OCI-LY1 (cell line): ENCODE measurements around the gene BHLHE40.

Source experiments
- EZH2 ChIP-seq: fragments of 200-600 bp; sonication (generic), shearing (Covaris generic); IDR thresholded peaks from 2 replicates; pipeline ENCODE4 v1.8.0; 2017; ENCODE audit warnings: borderline replicate concordance, mixed run types, mild to moderate bottlenecking, antibody characterized with exemption, low read length, moderate library complexity, mixed read lengths
- TF ChIP-seq, protein P1 (sequence below): fragments of 200-600 bp; sonication (generic), shearing (Covaris generic); IDR thresholded peaks from 2 replicates; pipeline ENCODE4 v1.5.1; 2017; ENCODE audit warnings: mild to moderate bottlenecking, antibody characterized with exemption, low read length, moderate library complexity, mixed read lengths

DNA sequence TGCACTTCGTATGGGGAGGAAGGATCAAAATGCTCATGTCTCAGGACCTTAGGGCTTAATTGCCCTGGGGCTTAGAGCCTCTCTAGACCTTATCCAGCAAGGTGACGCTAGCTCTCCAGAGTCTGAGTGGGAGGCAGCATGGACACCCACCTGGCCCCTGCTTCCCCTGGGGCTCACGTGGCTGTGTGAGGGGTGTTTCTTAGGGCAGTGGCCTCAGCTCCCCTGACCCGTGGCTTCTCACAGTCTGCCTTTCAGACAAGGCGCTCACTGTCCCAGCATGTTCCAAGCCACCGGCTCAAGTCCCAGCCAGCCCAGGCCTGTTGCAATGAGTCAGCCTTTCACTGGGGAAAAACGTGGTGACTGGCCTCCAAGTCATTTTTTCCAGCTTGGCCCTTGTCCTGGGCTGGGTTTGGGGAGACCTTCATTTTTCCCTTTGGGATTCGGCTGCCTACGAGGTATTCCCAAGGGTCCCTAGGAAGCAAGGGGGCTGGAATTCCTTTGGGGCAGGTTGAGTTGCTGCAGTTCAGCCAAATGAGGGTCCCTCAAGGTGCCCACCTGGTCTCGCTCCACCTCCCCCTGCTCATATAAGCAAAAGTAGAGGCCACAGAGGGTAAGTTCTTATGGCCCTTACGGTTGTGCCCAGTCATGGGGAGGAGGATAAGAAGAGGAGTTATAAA is 15.7 kb downstream of the BHLHE40 start:
- TF ChIP-seq, protein P1, sequence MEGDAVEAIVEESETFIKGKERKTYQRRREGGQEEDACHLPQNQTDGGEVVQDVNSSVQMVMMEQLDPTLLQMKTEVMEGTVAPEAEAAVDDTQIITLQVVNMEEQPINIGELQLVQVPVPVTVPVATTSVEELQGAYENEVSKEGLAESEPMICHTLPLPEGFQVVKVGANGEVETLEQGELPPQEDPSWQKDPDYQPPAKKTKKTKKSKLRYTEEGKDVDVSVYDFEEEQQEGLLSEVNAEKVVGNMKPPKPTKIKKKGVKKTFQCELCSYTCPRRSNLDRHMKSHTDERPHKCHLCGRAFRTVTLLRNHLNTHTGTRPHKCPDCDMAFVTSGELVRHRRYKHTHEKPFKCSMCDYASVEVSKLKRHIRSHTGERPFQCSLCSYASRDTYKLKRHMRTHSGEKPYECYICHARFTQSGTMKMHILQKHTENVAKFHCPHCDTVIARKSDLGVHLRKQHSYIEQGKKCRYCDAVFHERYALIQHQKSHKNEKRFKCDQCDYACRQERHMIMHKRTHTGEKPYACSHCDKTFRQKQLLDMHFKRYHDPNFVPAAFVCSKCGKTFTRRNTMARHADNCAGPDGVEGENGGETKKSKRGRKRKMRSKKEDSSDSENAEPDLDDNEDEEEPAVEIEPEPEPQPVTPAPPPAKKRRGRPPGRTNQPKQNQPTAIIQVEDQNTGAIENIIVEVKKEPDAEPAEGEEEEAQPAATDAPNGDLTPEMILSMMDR = no peak
- no peak for TF ChIP-seq EZH2
